Liver (tissue), 3 donors: Measurements from ENCODE around the gene CPHXL.

Source experiments
- HNF4G ChIP-seq: IDR thresholded peaks from 2 replicates; pipeline ENCODE4 v1.6.1; 2016; ENCODE audit warnings: antibody characterized with exemption
- RAD21 ChIP-seq, 2 donors: IDR thresholded peaks; 2 replicates each; pipeline ENCODE4 v1.6.1; 2016; ENCODE audit warnings: antibody characterized with exemption in 2 of 2, mild to moderate bottlenecking in 2 of 2
- TAF1 ChIP-seq: conservative IDR thresholded peaks from 2 replicates; pipeline ENCODE4 v1.6.1; 2016; ENCODE audit warnings: antibody characterized with exemption, mild to moderate bottlenecking
- TF ChIP-seq, protein P1 (sequence below): fragments of 150-350 bp; IDR thresholded peaks from 2 replicates; pipeline ENCODE4 v1.5.1; 2017; ENCODE audit warnings: improper control_type of control experiment, low read depth, low read length; ENCODE audit not compliant: missing input control
- TF ChIP-seq, protein P2 (sequence below): IDR thresholded peaks from 2 replicates; pipeline ENCODE4 v1.6.1; 2016; ENCODE audit warnings: antibody characterized with exemption
- donor health status: healthy.
- donor health status: healthy.

DNA sequence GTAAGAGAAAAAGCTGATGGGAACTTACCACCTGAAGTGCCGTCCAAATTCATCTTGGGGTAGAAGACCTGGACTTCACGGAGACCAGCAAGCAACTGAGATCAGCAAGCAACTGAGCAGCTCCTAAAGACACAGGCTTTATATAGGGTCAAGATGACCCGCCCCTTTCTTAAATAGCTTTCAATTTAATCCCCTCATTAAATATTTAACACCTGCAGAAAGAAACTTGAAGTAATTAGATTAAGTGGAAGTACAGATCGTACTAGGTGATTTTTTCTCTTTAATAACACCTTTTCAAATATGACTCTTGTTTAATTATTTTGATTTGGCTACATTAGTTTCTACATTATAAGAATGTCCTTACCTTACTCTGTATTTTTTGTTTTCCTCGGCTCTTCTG, at the start of gene CPHXL:
- TF ChIP-seq, protein P1, sequence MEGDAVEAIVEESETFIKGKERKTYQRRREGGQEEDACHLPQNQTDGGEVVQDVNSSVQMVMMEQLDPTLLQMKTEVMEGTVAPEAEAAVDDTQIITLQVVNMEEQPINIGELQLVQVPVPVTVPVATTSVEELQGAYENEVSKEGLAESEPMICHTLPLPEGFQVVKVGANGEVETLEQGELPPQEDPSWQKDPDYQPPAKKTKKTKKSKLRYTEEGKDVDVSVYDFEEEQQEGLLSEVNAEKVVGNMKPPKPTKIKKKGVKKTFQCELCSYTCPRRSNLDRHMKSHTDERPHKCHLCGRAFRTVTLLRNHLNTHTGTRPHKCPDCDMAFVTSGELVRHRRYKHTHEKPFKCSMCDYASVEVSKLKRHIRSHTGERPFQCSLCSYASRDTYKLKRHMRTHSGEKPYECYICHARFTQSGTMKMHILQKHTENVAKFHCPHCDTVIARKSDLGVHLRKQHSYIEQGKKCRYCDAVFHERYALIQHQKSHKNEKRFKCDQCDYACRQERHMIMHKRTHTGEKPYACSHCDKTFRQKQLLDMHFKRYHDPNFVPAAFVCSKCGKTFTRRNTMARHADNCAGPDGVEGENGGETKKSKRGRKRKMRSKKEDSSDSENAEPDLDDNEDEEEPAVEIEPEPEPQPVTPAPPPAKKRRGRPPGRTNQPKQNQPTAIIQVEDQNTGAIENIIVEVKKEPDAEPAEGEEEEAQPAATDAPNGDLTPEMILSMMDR, result no peak
- TF ChIP-seq RAD21 (IDR thresholded peaks at IDR 0.05) (no peak), TAF1 (no peak), HNF4G (no peak)
- TF ChIP-seq, protein P2, sequence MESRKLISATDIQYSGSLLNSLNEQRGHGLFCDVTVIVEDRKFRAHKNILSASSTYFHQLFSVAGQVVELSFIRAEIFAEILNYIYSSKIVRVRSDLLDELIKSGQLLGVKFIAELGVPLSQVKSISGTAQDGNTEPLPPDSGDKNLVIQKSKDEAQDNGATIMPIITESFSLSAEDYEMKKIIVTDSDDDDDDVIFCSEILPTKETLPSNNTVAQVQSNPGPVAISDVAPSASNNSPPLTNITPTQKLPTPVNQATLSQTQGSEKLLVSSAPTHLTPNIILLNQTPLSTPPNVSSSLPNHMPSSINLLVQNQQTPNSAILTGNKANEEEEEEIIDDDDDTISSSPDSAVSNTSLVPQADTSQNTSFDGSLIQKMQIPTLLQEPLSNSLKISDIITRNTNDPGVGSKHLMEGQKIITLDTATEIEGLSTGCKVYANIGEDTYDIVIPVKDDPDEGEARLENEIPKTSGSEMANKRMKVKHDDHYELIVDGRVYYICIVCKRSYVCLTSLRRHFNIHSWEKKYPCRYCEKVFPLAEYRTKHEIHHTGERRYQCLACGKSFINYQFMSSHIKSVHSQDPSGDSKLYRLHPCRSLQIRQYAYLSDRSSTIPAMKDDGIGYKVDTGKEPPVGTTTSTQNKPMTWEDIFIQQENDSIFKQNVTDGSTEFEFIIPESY, result no peak
